GM10248 (cell line): ENCODE results near the gene LIPG.
A peak's percentile ranks its signal among the peaks of the same experiment; 100 is the strongest.
"Not testable (repeated sequence)": the region's sequence is repeated elsewhere in the genome, so short reads cannot be mapped to it uniquely, and the experiment has no call there.

ENCODE experiments used
- CTCF ChIA-PET: fragments of 300-600 bp; sonication (Branson Sonifier 250); formaldehyde crosslinking; extraction: SDS; loops from one replicate; lab custom pipeline; 2021; ENCODE audit warnings: antibody characterized with exemption; lab: Yijun Ruan, JAX
- POLR2A ChIA-PET: fragments of 350-650 bp; sonication (Branson Sonifier 250); formaldehyde crosslinking; extraction: SDS; loops from one replicate; lab custom pipeline; 2020; ENCODE audit warnings: antibody characterized with exemption; lab: Yijun Ruan, JAX
- DNase-seq: peaks from one replicate; pipeline ENCODE4 v3.0.0; 2012; ENCODE audit errors: extremely low spot score
- TF ChIP-seq, protein P1 (sequence below): IDR thresholded peaks from 2 replicates; pipeline ENCODE4 v1.5.1; 2012; ENCODE audit warnings: mild to moderate bottlenecking, low read depth; ENCODE audit errors: extremely low read depth, missing control alignments, control extremely low read depth

Gene LIPG

DNA sequence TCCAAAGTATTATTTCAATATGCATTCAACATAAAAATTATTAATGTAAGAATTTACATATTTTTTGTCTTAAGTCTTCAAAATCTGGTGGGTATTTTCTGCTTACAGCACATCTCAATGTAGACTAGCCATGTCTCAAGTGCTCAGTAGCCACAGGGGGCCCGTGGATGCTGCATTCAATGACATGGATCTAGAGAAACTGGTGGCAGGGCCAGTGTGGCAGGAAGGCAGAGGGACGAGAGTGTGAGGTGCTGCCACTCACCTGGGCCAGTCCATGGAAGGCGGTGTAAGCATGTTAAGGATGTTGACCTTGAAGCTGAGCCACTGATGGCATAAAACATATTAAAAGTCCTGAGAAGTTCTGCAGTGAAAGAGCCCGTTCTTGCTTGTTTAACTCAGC is 6.2 kb upstream of the LIPG start:
- ChIA-PET CTCF (interaction anchor here (1.0 to 1.1 kb wide), 2 partner anchors 13 to 305 kb away, joined by 3 read pairs; no protein-coding TSS in a partner anchor), POLR2A (no interaction called here)
- no peak for DNase-seq
- TF ChIP-seq, protein P1, sequence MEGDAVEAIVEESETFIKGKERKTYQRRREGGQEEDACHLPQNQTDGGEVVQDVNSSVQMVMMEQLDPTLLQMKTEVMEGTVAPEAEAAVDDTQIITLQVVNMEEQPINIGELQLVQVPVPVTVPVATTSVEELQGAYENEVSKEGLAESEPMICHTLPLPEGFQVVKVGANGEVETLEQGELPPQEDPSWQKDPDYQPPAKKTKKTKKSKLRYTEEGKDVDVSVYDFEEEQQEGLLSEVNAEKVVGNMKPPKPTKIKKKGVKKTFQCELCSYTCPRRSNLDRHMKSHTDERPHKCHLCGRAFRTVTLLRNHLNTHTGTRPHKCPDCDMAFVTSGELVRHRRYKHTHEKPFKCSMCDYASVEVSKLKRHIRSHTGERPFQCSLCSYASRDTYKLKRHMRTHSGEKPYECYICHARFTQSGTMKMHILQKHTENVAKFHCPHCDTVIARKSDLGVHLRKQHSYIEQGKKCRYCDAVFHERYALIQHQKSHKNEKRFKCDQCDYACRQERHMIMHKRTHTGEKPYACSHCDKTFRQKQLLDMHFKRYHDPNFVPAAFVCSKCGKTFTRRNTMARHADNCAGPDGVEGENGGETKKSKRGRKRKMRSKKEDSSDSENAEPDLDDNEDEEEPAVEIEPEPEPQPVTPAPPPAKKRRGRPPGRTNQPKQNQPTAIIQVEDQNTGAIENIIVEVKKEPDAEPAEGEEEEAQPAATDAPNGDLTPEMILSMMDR, result no peak

DNA sequence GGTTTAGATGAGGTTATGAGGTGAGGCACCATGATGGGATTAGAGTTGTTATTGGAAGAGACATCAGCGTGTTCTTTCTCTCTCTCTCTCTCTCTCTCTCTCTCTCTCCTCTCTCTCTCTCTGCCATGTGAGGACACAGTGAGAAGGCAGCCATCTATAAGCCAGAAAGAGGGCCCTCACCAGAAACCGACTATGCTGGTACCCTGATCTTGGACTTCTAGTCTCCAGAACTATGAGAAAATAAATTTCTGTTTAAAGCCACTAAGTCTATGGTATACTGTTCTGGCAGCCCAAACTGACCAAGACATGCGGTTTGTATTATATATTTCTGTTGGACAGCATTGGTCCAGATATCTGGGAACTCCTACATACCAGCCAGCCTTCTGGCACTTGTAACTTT is 3.5 kb upstream of the LIPG start:
- POLR2A ChIA-PET, result no interaction called here
- CTCF ChIA-PET, result interaction anchor here (0.8 to 3.7 kb wide), 5 partner anchors 12 to 301 kb away, joined by 3 to 26 read pairs (median 3); no protein-coding TSS in a partner anchor
- no peak for DNase-seq
- TF ChIP-seq, protein P1, result no peak

DNA sequence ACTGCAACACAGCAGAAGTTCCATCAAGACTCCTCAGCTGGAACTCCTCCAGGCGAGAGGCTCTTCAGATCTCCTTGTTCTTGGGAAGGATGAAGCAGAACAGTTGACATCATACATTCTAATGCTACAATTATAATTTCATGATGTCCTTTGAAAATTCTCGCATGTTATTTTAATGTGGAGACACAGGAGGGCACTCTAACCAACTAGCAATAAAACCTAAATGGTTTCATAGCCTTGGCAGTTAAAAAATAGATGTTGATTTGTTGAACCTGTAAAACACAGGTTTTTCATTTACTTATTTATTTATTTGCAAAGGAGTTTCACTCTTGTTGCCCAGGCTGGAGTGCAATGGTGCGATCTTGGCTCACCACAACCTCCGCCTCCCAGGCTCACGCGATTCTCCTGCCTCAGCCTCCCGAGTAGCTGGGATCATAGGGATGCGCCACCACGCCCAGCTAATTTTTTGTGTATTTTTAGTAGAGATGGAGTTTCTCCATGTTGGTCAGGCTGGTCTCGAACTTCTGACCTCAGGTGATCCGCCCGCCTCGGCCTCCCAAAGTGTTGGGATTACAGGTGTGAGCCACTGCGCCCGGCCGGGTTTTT is 2.4 kb upstream of the LIPG start:
- TF ChIP-seq, protein P1, result peak; percentile 41
- peak; percentile 52 for DNase-seq
- CTCF ChIA-PET, result interaction anchor here (1.2 to 3.7 kb wide), 4 partner anchors 11 to 300 kb away, joined by 3 to 26 read pairs (median 4); no protein-coding TSS in a partner anchor
- POLR2A ChIA-PET, result not testable (repeated sequence)

DNA sequence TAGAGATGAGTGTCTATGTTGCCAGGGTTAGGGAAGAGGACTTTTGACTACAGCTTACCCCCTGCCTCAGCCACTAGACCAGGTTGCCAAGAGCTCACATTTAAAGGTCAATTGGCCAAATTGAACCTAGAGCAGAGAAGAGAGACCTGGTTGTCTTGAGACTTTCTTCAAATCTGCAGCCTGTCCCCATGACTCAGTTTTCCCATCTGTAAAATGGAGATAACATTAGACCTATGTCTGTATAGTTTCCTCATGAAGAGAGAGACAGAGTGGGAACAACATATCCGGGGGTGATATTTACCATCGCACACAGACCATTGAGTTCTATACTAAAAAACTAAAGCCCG is 1.6 kb upstream of the LIPG start:
- ChIA-PET POLR2A (no interaction called here), CTCF (interaction anchor here (0.8 to 3.7 kb wide), 4 partner anchors 10 to 299 kb away, joined by 3 to 26 read pairs (median 4); no protein-coding TSS in a partner anchor)
- no peak for DNase-seq
- TF ChIP-seq, protein P1, result no peak

DNA sequence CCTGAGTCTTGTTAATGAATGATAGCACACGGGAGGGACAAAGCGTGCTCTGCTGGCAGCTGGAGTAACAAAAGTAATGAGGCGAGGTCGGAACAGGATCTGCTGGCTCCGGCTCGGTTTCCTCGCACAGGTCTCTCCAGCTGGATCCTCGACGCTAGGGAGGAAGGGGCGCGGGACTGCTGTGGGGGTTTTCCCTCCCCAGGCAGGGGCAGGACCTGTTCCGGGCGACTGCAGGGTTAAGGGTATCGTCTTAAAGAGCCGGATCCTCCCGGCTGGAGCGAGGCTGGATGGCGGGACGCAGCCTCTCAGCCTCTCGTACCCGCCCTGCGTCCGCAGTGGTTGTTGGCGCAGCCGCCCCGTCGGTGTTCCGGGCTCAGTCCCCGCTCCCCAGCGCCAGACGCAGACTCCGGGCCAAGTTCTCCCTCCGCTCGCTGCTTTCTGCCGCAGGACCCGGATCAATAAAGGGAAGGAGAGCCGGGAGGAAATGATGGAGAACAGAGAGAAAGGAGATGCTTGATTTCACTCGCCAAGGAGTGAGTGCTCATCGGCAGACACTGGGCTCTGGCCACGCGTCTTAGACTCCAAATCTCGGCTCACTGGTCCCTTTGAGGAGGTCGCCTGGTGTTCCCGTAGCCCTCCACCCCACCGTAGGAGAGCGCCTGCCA is 1.1 kb upstream of the LIPG start:
- CTCF ChIA-PET, result interaction anchor here (0.8 to 3.7 kb wide), 4 partner anchors 9 to 299 kb away, joined by 3 to 26 read pairs (median 4); no protein-coding TSS in a partner anchor
- POLR2A ChIA-PET, result no interaction called here
- peak; percentile 35 for DNase-seq
- TF ChIP-seq, protein P1, result no peak

DNA sequence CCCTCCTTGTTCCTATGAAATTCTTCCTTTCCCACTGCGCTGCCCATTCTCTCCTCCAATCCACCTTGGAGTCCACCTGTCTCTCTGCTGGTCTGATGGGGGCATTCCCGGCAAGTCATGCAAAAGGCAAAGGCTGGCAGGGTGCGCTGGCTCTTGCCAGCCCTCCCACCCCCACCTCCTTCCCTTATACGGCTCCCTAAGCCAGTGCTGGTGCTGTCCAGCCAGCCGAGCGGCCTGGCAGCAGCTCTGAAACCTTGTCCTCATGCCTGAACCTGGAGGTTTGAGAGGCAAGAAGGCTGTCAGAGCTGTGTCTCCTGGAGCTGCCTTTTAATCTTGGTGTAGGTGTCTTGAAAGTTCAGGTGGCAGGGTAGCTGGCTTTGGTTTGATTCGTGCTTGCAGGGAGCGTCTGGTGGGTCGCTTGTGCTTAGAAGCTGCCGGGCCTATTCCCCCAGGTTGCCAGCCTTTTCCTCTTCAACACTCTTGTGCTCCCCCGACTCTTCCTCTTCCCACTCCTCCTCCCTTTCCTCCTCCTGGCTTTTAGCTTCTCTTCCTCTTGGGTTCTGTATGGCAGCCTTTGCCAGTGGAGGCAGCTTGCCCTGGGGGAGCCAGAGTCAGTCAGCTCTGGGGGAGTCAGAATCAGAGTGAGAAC is 748 bp downstream of the LIPG start:
- POLR2A ChIA-PET, result no interaction called here
- TF ChIP-seq, protein P1, result no peak
- CTCF ChIA-PET, result interaction anchor here (1.6 kb wide), 1 partner anchor 12 kb away, joined by 3 read pairs; no protein-coding TSS in a partner anchor
- DNase-seq, result no peak
